A673 (cell line): ENCODE data around the gene MRPL54. TPM values are rescaled to one million over a fixed set of nuclear protein-coding genes. Genes with fewer than 3 reads are reported as not detected.

ENCODE experiments used
- BruUV-seq: library from RNA; stranded (reverse); fragments of 400-500 nt; replicated peaks from 2 replicates; lab custom pipeline; 2021; lab: Mats Ljungman, UMichigan
- CTCF ChIA-PET: fragments of 300-600 bp; sonication (Branson Sonifier 250); formaldehyde crosslinking; loops from one replicate; lab custom pipeline; 2022; ENCODE audit warnings: antibody characterized with exemption; lab: Charles Lee
- POLR2A ChIA-PET: fragments of 300-600 bp; sonication (Branson Sonifier 250); formaldehyde crosslinking; loops from one replicate; lab custom pipeline; 2022; ENCODE audit warnings: antibody characterized with exemption; ENCODE audit not compliant: low non-redundant PET; lab: Charles Lee
- DNase-seq: peaks from one replicate; pipeline ENCODE4 v3.0.0-alpha.2; 2015; ENCODE audit warnings: low spot score
- H3K27ac ChIP-seq: fragments of 200-600 bp; sonication (generic); 2 replicates; pipeline ENCODE4 v1.5.1; 2016; ENCODE audit warnings: mixed run types, low read depth, mild to moderate bottlenecking, mixed read lengths, antibody characterized with exemption, low read length; ENCODE audit not compliant: poor library complexity, severe bottlenecking
- H3K27me3 ChIP-seq: fragments of 200-600 bp; sonication (generic); replicated peaks from 2 replicates; pipeline ENCODE4 v1.6.1; 2017; ENCODE audit warnings: mixed run types, low read depth, mild to moderate bottlenecking, mixed read lengths, antibody characterized with exemption, low read length; ENCODE audit not compliant: insufficient read depth, poor library complexity
- H3K36me3 ChIP-seq: fragments of 200-600 bp; sonication (generic); 2 replicates; pipeline ENCODE4 v1.6.1; 2016; ENCODE audit warnings: mixed run types, mild to moderate bottlenecking, mixed read lengths, antibody characterized with exemption, low read length; ENCODE audit not compliant: insufficient read depth, poor library complexity, severe bottlenecking
- H3K4me1 ChIP-seq: fragments of 200-600 bp; sonication (generic); 2 replicates; pipeline ENCODE4 v1.6.1; 2017; ENCODE audit warnings: mixed run types, mild to moderate bottlenecking, mixed read lengths, antibody characterized with exemption, low read length; ENCODE audit not compliant: insufficient read depth, poor library complexity, severe bottlenecking
- H3K4me3 ChIP-seq: fragments of 200-600 bp; sonication (generic); 2 replicates; pipeline ENCODE4 v1.5.1; 2016; ENCODE audit warnings: low read depth, mixed run types, mild to moderate bottlenecking, mixed read lengths, low read length; ENCODE audit not compliant: poor library complexity, severe bottlenecking
- H3K9me3 ChIP-seq: fragments of 200-600 bp; sonication (generic); 2 replicates; pipeline ENCODE4 v1.6.1; 2016; ENCODE audit warnings: mixed run types, low read depth, mild to moderate bottlenecking, mixed read lengths, antibody characterized with exemption, low read length; ENCODE audit not compliant: poor library complexity, severe bottlenecking
- CTCF ChIP-seq: fragments of 300-800, 200-600 bp; sonication (generic); conservative IDR thresholded peaks from 2 replicates; pipeline ENCODE4 v1.5.1; 2017; ENCODE audit warnings: low read depth, mild to moderate bottlenecking, antibody characterized with exemption, low read length, moderate library complexity, mixed read lengths
- EZH2 ChIP-seq: fragments of 200-600 bp; sonication (generic); IDR thresholded peaks from 2 replicates; pipeline ENCODE4 v1.6.1; 2017; ENCODE audit warnings: borderline replicate concordance, low read depth, mild to moderate bottlenecking, mixed read lengths, antibody characterized with exemption, low read length; ENCODE audit not compliant: poor library complexity, severe bottlenecking
- intact Hi-C: fragments of 100-400 bp; cut with micrococcal nuclease; formaldehyde crosslinking; loops from one replicate; pipeline ENCODE4 v1.10.0; 2022; ENCODE audit not compliant: unreplicated experiment
- total RNA-seq: library from RNA; stranded (reverse); gene quantifications from 2 replicates; pipeline ENCODE4 v1.2.3, GENCODE V29; 2021

The MRPL54 gene
- total RNA-seq, 1 experiment from 2014 or later = 51.3 TPM

GRCh38 chr19:3790941-3791340, 28.5 kb downstream of the MRPL54 start:
- intact Hi-C loops = no loop called here

GRCh38 chr19:3792114-3792513, 29.6 kb downstream of the MRPL54 start:
- ChIA-PET CTCF (no interaction called here), POLR2A (no interaction called here)
- no TSS peak for BruUV-seq
- no peaks in the 10 kb centered on the region for H3K9me3 ChIP-seq
- H3K4me3 ChIP-seq = no peak overlapping the region
- intact Hi-C loops = no loop called here
- no peaks in the 10 kb centered on the region for H3K27me3 ChIP-seq
- TF ChIP-seq CTCF (no peak), EZH2 (no peak)
- H3K4me1 ChIP-seq = no peaks in the 10 kb centered on the region
- H3K27ac ChIP-seq = no peak overlapping the region
- no peak for DNase-seq
- H3K36me3 ChIP-seq = no peaks in the 10 kb centered on the region

More at GRCh38 chr19:3790941-3791340, 28.5 kb downstream of the MRPL54 start:
- no peaks in the 10 kb centered on the region for H3K27me3 ChIP-seq
- no peaks in the 10 kb centered on the region for H3K4me1 ChIP-seq
- no peaks in the 10 kb centered on the region for H3K9me3 ChIP-seq
- no TSS peak for BruUV-seq
- no peak for DNase-seq
- no peak overlapping the region for H3K27ac ChIP-seq
- POLR2A ChIA-PET = no interaction called here
- CTCF ChIA-PET = no interaction called here
- no peaks in the 10 kb centered on the region for H3K36me3 ChIP-seq
- TF ChIP-seq EZH2 (no peak), CTCF (no peak)
- no peak overlapping the region for H3K4me3 ChIP-seq

GRCh38 chr19:3793799-3794198, 31.3 kb downstream of the MRPL54 start:
- Histone ChIP-seq H3K27ac (no peak overlapping the region), H3K9me3 (no peaks in the 10 kb centered on the region), H3K4me1 (no peaks in the 10 kb centered on the region), H3K27me3 (no peaks in the 10 kb centered on the region), H3K4me3 (no peak overlapping the region), H3K36me3 (no peaks in the 10 kb centered on the region)
- TF ChIP-seq CTCF (no peak), EZH2 (no peak)
- CTCF ChIA-PET = no interaction called here
- intact Hi-C loops = no loop called here
- no TSS peak for BruUV-seq
- POLR2A ChIA-PET = no interaction called here
- no peak for DNase-seq
